Activated CD8-positive, alpha-beta memory T cell treated with anti-CD3 and anti-CD28 coated beads for 1 hour (primary cell): ENCODE results near the gene ANKS1B.

Source experiments
- DNase-seq, 2 donors: peaks; one replicate each; pipeline ENCODE4 v3.0.0-alpha.2; 2020; ENCODE audit warnings: low read depth in 1 of 2; ENCODE audit errors: extremely low read depth in 1 of 2

The ANKS1B gene

DNA sequence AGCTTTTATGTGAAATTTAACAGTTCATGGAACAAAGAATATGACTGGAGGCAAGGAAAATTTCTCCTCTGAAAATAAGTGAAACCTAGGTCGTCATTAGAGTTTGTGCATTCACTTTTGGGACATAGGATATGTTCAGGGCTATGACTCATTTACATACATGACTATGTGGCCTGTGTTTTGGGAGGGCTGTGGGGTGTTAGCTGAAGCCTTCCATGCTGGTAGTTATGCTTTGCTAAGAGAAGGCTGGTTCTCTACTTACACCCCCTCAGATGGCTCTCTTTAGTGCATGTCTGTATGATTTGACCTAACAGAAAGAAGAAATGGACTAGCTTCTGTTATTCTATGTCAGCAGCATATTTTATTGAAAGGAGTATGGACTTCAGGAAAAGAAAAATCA, 753.7 kb downstream of the ANKS1B start:
- DNase-seq, result no peak

DNA sequence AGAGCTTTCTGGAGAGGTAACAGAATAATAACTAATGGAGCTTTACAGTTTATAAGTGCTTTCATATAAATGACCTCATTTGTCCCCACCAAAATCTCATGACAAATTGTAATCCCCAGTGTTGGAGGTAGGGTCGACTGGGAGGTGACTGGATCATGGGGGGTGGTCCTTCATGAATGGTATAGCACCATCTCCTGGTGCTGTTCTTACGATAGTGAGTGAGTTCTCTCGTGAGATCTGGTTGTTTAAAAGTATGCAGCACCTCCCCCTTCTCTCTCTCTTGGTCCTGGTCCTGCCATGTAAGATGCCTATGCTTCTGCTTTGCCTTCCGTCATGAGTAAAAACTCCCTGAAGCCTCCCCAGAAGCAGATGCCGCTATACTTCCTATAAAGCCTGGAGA, 760.5 kb downstream of the ANKS1B start:
- DNase-seq, result no peak

DNA sequence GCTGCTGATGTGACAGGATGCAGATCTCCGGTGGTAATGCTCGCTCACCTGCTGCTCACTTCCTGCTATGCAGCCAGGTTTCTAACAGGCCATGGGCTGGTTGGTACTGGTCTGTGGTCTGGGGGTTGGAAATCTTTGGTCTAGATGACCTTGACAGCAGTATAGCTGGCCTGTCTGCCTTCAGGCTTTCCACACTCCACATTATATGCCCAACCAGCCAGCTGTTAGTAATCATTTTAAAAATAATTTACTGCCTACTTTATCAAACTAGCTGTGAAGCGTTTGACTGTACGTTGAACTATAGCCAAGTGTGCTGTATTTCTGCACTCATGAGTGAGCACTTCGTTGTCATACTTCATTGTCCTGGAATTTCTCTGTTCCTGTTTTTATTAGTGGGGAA, 761.2 kb downstream of the ANKS1B start:
- DNase-seq, result no peak

DNA sequence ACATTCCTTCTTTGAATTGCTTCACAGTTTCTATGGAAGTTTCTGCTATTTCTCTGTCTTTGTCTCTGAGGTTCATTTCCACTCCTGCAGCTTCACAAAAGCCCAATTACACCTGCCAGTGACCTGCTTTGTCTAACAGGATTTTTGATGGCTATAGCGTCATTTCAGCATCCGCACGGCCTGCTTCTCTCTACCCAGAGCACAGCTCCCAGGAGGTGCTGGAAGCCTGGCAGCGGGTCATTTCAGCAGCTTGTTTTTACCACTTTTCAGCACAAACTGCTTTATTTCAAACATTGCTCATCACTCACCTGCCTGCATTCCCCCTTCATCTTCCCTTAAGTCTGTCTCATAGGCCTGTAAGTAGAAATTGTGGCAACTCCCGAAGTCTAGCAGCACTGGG, 771.7 kb downstream of the ANKS1B start:
- no peak for DNase-seq

DNA sequence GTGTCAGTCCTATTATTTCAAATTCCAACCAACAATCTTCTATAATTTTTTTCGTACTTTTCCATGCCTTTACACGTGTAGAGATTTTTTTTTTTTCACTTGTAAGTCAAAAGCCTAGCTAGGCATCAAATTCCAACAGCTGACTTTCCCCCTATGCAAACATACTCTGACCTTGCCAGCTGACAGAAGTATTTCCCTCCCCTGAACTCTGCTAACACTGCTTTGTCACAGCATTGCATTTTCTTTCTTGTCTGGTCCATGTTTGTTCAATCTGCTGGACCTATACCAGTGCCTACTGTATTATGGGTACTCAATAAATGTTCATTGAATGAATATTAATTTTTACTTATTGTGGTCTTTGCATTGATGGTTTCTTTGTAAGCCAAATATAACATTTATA, 772.5 kb downstream of the ANKS1B start:
- no peak for DNase-seq

DNA sequence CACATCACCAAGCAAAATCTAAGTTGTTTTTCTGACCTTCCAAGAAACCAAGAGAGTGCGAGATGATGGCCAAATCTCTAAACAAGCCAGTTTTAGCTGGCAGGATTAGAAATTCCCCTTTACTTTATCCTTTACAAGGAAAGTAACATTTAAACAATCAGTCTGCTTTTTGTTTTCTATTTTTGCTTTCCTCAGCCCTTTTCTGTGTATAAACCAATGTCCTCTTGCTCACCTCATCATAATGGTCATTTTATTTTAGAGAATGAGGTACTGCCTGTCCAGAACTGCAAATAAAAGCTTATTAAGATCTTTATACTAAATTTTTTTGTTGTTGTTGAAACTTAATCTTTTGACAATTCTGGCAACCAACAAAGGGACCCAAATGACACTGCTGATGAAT, 779.6 kb downstream of the ANKS1B start:
- DNase-seq, result no peak

DNA sequence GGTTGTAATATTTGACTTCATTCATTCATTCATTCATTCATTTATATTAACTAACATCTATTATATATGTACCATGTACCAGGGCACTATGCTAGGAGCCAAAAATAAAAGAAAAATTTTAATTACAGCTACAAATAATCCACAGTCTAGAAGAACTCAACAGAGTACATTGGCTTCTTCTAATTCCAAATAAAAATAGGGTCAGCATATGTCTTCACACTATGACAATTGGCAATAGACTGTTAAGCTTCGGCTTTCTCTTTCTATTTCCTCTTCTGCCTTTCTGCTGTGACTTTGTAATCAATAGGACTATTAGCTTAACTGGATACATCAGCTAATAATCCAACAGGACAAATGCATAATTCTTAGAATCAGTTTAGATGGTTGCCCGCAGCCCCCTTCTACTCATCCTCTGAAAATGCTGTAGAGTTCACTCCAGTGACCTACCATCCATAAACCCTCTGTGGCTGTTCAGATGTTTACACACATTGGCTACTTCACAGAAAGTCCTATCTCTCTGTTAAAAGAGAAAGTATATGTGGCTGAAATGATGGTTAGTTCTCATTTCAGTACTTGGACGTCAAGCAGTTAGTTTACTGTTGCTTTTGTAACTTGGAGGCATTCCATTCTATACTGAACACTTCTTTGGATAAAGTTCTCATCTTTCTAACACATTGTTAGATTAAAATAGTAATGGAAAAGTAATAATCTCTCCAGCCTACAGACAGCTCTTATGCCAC, 782.7 kb downstream of the ANKS1B start:
- DNase-seq, result no peak

DNA sequence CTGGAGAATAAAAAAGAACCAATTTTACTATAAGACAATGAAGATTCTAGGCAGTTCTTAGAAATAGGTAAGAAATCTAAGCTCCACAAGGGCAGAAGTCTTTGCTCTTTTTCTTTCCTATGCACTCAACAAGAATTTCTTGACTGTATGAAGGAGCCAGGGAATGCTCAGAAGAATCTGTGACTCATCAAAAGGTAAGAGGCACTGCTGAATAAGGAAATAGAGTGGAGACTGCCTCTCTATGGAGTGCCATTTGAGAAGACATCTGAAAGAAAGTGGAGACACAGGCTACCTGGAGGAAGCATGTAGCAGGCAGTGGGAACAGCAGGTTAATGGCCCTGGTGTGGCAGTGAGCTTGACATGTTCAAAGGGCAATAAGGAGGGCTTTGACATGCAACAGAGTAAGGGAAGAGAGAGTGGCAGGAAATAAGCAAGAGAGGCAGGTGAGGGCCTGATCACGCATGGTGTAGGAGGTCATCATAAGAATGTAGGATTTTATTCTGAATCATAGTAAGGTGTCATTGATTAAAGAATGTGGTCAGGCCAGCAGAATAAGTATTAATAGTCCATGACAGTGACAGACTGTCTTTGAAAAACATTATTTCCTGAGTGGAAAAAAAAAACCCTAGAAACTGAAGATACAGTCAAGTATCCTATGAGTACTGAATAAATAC, 783.9 kb downstream of the ANKS1B start:
- DNase-seq, result no peak

DNA sequence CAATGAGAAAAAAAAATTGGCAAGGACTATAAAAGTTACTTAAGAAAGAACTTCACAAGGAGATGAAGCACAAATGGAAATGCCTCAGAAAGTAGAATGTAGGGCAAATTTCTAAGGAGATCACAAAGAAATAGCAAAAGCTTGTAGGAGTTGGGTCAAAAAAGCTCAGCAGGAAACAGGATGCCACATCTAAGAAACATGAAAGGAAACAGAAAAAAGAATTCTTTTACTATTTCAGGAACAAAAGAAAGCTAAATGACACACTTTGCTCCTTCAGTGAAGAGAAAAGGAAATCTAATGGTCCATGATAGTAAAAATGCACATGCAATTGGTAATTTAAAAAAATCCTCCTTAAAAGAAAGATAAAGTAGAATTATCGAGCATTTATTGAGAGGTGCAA, 789.3 kb downstream of the ANKS1B start:
- no peak for DNase-seq

DNA sequence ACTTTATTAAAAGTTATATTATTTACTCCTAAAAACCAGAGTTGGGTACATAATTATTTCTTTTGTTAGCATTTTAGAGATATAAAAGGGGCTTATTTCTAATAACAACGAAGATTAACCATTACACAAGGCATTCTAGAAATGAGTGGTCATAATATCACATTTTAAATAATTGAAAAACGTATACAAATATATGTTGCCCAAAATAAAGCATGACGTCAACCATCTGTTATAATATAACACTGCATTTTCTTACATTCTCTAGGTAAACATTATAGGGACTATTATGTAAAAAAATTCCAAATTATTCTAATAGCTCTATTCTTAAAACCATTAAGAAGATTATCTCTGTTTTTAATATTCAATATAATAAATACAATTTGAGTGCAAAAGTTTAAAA, 792.2 kb downstream of the ANKS1B start:
- no peak for DNase-seq

DNA sequence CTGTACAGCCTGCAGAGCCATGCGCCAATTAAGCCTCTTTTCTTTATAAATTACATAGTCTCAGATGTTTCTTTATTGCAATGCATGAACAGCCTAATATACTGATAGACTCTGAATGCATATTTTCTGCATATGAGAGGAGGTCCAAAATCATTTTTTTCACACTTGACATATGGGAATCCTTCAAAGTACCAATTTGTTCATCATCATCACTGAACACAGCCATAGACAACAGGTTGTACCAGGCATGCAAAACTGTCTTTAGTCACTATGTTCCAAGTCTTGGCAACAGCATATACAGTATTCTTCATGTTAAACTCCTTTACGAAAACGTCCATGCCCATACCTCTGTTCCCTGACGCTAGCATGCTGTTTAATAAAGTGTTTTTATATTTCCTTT, 807.9 kb downstream of the ANKS1B start:
- no peak for DNase-seq

DNA sequence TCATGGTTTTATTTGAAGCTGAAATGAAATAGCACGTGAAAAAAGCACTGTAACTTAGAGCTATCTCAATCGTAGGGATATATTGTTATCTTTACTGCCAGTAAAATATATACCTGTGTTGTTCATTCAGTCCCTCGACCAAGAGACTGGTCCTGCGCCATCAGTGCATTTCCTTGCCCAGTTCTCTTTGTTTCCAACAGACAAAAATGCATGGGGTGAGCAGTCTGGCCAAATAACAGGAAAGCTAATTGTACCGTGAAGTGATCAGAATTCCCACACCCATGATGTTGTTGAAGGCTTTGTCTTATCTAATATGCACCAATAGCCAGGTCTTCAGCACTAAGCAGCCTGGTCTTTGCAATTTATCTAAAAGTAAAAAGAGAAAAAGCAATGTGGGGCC, 814.3 kb downstream of the ANKS1B start:
- DNase-seq, result no peak

DNA sequence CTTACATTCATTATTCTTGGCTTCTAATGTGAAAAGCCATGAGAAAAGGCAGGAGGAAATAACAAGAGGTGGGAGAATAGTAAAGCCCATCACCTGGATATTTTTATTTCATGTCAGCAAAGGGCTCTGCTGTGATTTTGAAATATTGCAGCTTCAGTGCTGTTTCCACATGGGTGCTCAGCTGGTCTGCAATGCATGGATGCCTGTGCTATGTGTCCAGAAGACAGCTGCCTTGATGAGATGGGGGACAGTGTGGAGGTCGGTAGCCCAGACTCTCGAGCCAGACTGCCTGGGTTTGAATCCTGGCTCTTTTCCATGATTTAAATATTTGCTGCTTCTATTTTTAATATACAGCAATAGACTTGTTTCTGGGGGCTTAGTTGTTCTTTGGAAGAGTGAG, 814.7 kb downstream of the ANKS1B start:
- no peak for DNase-seq

DNA sequence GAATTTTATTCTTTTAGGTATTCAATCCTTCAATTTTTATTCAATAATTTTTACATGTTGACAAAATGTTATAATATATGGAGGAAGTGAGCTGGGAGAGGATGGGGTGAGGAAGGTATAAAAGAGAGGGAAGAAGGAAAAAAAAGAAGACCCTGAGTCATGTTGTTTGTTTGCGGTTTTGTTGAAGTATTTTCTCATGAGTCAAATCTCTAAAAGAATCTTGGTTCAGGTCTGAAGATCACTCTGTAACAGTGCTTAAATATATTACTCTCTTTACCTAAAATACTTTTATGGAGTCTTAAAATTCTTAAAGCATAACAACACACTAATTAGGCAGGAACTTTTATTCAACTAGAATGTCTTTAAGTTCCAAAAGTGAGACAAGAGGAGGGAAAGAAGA, 826.8 kb downstream of the ANKS1B start:
- DNase-seq, result no peak

DNA sequence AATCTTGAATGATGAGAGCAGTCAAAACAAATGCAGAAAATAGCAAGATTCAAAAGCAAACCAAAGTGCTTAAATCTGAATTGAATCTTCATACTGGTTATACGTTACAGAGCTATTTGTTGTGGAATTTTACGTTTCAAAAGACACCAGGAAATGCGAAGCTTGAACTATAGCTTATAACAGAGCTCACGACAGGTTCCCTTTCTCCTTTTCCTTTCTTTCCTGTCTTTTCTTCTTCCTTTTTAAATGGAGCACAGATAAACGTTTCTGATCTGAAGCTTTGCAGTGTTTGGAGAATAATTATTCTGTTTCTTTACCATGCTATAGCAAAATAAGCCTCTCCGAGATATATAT, 829.8 kb downstream of the ANKS1B start:
- no peak for DNase-seq

DNA sequence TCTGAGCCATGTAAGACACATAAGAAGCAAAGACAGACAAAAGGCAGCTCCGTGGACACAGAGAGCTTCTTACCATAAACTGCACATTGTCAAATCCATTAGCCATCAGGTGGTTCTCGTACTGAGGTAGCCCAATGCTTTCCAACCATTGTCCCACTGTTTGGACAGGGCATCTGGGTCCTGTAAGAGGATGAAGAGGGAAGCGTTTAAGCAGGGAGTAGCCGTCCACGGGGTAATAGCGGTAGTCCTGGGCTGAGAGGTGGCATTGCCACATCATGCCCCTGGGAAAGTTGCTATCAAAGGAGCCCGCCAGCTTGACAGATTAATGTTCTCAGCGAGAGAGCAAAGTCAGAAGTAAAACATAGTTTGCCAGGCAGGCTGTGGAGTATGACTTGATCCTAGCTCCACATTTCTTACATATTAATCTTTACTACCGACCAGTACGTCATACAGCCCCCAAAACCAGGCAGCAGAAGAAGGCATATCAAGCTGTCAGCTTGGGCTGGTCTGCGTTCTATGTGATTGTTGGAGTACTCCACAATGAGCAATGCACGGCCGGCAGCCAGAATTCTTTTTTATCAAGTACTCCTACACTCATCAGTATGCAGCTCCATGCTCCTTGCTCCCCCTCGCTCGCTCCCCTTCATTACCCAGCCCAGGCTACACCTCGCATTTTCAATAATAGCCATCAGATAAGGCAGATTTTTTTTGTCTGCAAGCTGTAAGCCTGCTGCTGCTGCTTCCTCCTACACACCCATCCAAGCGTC, 830.3 kb downstream of the ANKS1B start:
- DNase-seq, result no peak

DNA sequence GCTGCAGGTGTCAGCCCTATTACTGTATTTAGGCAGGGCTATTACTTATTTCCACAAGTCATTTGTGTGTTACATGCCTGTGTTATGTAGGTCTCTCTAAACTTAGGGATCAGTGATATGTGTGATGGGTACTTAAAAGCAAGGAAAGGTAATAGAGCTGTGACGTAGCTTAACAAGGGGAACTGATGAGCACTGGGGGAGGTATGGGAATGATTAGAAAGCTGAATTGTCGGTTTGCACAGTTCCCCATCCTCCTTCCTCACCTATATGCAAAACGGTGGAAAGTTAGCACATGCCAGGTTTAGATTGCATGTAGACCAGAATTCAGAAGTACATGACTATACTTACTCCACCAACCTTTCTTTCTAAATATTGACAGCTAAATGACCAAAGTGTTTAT, 831.4 kb downstream of the ANKS1B start:
- DNase-seq, result no peak

DNA sequence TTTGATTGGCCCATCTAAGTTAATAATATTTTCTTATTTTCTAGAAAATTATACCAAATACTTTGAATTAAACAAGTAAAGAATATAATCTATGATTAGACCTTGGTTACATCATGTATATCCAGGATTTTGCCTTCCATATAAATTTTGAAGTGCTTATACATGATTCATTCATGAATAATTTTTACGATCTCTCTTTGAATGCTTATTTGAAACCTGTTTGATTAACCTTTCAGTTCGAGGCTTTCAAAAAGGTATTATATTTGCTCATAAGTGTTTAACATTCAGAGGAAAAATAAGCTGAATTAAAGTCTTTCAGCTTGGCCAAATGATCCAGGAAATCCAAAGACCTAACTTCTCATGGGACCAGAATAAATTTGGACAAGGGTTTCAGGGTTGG, 832.4 kb downstream of the ANKS1B start:
- DNase-seq, result no peak

DNA sequence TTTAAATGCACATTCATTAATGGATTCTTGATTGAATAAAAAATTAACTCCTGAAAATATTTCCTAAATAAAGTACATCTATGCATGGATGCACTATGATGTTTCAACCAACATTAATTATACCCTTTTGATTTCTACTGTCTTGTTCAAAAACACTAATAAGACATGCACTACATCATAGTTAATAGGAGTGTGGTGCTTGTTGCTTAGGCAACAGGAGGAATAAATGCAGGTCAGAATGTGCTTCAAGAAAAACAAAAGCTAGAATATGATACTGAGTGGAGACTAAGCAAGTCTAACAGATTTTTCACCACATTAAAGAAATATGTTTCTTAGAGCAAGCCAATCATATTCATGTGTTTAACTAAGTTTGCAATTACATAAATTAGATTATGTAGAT, 833.0 kb downstream of the ANKS1B start:
- no peak for DNase-seq

DNA sequence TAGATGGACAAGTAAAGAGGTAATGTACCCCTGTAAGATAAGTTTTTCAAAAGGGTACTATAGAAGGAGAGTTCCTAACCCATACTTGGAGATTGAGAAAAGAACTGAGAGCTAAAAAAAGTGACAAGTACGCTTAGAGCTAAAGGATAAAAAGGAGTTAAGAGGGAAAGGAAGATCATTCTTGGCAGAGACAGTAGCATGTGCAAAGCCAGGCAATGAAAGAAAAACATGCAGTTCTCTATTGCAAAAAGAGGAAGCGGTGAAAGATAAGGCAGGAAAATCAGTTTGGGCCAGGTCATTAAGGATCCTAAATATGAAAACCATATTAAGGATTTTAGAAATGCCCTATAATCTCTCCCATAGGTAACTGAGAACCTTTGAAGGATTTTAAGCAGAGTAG, 837.6 kb downstream of the ANKS1B start:
- DNase-seq, result no peak

DNA sequence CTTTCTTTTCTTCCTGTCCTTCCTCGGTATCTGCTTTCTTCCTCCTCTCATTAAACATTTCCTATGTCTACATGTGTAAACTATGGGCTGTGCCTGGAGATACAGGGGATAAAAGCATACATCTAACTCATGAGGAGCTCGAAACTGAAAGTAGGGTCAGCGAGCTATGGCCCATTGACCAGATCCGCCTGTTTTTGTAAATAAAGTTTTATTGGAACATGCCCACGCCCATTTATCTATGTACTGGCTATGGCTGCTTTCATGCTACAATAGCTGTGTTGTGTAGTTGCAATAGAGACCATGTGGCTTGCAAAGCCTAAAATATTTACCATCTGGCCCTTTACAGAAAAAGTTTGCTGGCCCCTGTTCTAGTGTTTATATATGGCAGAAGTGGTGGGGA, 838.0 kb downstream of the ANKS1B start:
- no peak for DNase-seq

DNA sequence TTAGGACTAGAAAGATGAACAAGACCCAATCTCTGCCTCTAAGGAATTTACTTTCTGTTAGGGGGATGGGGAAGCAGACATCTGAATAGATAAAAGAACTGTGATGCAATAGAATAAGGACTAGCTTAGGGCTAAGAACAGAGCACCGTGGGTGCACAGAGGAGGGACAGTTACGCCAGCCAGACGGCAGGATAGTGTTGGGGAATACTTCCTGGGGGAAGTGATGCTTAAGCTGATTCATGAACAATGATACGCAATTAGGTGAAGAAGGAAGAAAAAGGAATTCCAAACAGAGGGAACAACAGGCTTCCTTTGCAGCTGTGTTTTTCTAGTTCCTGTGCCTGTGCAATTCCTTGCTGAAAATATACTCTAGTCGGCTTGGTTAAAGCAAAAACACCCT, 838.6 kb downstream of the ANKS1B start:
- DNase-seq, result no peak
